ENCODE data around the gene ASIC4. TPM values are rescaled to one million over a fixed set of nuclear protein-coding genes. Genes with fewer than 3 reads are reported as not detected.
A peak's percentile ranks its signal among the peaks of the same experiment; 100 is the strongest.

The ASIC4 gene
- total and polyA plus RNA-seq, 2 of the 13 experiments (the other 11 are each of a cell fraction or from before 2014, with no cell fraction given): 0.03 TPM; not detected in 1

DNA sequence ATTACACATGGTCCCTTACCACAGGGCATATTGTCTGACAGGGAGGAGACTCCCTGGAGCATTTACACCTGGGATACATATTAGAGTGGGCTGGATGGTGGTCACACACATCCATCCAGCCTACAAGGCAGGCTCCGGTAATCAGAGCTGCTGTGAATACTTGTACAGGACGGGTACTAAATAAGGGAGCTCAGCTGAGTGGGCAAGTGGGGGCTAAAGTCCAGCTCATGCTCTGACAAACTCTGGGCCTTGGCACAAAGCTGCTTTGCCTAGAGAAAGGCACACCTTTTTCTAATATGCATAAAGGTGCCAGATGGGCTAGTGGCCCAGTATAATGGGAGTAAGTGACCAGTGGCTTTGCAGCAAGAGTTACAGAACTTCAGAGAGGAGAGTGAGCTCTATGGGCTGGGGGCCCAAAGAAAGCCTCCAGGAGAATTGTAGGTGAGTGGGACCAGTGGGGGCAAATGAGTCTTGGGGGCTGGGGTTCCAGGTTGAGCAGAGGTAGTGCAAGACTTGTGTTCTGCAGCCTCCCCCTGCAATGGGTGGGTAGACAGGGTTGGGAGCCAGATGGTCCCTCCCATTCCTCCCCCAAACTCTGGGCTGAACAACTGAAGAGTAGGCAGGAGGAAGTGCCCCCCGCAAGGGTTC is 31.1 kb downstream of the ASIC4 start (continued):
- TF ChIP-seq, protein P1, sequence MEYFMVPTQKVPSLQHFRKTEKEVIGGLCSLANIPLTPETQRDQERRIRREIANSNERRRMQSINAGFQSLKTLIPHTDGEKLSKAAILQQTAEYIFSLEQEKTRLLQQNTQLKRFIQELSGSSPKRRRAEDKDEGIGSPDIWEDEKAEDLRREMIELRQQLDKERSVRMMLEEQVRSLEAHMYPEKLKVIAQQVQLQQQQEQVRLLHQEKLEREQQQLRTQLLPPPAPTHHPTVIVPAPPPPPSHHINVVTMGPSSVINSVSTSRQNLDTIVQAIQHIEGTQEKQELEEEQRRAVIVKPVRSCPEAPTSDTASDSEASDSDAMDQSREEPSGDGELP (IDR thresholded peaks at IDR 0.05; ENCODE audit: borderline replicate concordance, low read depth): peak; percentile 54; the same call in 1 of the 2 replicates
- TF ChIP-seq TARDBP (CRISPR knock-in tag; IDR thresholded peaks at IDR 0.05) (no peak), ARNT2 (CRISPR knock-in tag; IDR thresholded peaks at IDR 0.05; ENCODE audit: low read depth) (no peak), MAFK (conservative IDR thresholded peaks at IDR 0.05 in 1 of 2, IDR thresholded peaks at IDR 0.05 in 1 of 2; ENCODE audit: low read length in 2 of 2) (no peak), ETV6 (CRISPR knock-in tag; conservative IDR thresholded peaks at IDR 0.05) (no peak), ZFP90 (CRISPR knock-in tag; IDR thresholded peaks at IDR 0.05; ENCODE audit: borderline replicate concordance) (0 out of 2 replicates have a peak, but pooled peaks have one; percentile 43), ZFP1 (CRISPR knock-in tag; IDR thresholded peaks at IDR 0.05) (no peak), MAZ (IDR thresholded peaks at IDR 0.05; ENCODE audit: borderline replicate concordance, low read depth, low read length) (0 out of 2 replicates have a peak, but pooled peaks have one; percentile 14), MAZ (CRISPR knock-in tag; IDR thresholded peaks at IDR 0.05; ENCODE audit: low read depth) (no peak), ZNF501 (CRISPR knock-in tag; IDR thresholded peaks at IDR 0.05) (peak; percentile 58; the same call in 1 of the 2 replicates), MEIS2 (CRISPR knock-in tag; IDR thresholded peaks at IDR 0.05) (0 out of 2 replicates have a peak, but pooled peaks have one; percentile 26), SP4 (CRISPR knock-in tag; IDR thresholded peaks at IDR 0.05) (peak; percentile 36; the same call in 1 of the 2 replicates), ZNF790 (CRISPR knock-in tag; IDR thresholded peaks at IDR 0.05; ENCODE audit: borderline replicate concordance) (no peak), FOXO1 (CRISPR knock-in tag; IDR thresholded peaks at IDR 0.05) (no peak), EP300 (IDR thresholded peaks at IDR 0.05; ENCODE audit: low read depth in 2 of 2, low read length in 2 of 2) (0 out of 4 replicates have a peak, but pooled peaks of 1 of the 2 experiments have one; percentile 8), EP300 (CRISPR knock-in tag; IDR thresholded peaks at IDR 0.05; ENCODE audit: borderline replicate concordance) (no peak), TFDP2 (CRISPR knock-in tag; IDR thresholded peaks at IDR 0.05) (no peak)
- TF ChIP-seq, protein P2, sequence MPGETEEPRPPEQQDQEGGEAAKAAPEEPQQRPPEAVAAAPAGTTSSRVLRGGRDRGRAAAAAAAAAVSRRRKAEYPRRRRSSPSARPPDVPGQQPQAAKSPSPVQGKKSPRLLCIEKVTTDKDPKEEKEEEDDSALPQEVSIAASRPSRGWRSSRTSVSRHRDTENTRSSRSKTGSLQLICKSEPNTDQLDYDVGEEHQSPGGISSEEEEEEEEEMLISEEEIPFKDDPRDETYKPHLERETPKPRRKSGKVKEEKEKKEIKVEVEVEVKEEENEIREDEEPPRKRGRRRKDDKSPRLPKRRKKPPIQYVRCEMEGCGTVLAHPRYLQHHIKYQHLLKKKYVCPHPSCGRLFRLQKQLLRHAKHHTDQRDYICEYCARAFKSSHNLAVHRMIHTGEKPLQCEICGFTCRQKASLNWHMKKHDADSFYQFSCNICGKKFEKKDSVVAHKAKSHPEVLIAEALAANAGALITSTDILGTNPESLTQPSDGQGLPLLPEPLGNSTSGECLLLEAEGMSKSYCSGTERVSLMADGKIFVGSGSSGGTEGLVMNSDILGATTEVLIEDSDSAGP (CRISPR knock-in tag; IDR thresholded peaks at IDR 0.05; ENCODE audit: borderline replicate concordance): peak; percentile 61; the same call in 1 of the 2 replicates
- TF ChIP-seq, protein P3, sequence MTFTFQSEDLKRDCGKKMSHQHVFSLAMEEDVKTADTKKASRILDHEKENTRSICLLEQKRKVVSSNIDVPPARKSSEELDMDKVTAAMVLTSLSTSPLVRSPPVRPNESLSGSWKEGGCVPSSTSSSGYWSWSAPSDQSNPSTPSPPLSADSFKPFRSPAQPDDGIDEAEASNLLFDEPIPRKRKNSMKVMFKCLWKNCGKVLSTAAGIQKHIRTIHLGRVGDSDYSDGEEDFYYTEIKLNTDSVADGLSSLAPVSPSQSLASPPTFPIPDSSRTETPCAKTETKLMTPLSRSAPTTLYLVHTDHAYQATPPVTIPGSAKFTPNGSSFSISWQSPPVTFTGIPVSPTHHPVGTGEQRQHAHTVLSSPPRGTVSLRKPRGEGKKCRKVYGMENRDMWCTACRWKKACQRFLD (CRISPR knock-in tag; IDR thresholded peaks at IDR 0.05; ENCODE audit: borderline replicate concordance): no peak

All from HepG2 (cell line).